Left forelimb (tissue), 1 donor: ENCODE measurements around the gene RIMBP2.
A peak's percentile ranks its signal among the peaks of the same experiment; 100 is the strongest.
"Not testable (repeated sequence)": the region's sequence is repeated elsewhere in the genome, so short reads cannot be mapped to it uniquely, and the experiment has no call there.

Experiments
- DNase-seq: peaks from one replicate; pipeline ENCODE4 v3.0.0-alpha.2; 2018; ENCODE audit warnings: low spot score

Gene RIMBP2, protein sequence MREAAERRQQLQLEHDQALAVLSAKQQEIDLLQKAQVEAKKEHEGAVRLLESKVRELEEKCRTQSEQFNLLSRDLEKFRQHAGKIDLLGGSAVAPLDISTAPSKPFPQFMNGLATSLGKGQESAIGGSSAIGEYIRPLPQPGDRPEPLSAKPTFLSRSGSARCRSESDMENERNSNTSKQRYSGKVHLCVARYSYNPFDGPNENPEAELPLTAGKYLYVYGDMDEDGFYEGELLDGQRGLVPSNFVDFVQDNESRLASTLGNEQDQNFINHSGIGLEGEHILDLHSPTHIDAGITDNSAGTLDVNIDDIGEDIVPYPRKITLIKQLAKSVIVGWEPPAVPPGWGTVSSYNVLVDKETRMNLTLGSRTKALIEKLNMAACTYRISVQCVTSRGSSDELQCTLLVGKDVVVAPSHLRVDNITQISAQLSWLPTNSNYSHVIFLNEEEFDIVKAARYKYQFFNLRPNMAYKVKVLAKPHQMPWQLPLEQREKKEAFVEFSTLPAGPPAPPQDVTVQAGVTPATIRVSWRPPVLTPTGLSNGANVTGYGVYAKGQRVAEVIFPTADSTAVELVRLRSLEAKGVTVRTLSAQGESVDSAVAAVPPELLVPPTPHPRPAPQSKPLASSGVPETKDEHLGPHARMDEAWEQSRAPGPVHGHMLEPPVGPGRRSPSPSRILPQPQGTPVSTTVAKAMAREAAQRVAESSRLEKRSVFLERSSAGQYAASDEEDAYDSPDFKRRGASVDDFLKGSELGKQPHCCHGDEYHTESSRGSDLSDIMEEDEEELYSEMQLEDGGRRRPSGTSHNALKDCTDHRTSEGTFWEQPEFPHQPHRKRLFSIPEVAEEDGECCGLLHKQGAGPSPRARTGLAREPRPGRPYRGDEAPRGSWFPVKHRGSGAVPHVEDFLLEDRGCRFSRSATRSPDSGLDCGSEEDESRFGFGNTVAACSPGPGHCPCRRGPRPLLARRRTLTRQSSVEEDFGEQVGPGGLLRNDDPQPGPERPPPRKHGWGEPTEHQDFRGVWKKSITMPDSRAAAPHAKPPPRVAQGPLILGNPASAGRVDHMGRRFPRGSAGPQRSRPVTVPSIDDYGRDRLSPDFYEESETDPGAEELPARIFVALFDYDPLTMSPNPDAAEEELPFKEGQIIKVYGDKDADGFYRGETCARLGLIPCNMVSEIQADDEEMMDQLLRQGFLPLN (N-terminal part only)

DNA sequence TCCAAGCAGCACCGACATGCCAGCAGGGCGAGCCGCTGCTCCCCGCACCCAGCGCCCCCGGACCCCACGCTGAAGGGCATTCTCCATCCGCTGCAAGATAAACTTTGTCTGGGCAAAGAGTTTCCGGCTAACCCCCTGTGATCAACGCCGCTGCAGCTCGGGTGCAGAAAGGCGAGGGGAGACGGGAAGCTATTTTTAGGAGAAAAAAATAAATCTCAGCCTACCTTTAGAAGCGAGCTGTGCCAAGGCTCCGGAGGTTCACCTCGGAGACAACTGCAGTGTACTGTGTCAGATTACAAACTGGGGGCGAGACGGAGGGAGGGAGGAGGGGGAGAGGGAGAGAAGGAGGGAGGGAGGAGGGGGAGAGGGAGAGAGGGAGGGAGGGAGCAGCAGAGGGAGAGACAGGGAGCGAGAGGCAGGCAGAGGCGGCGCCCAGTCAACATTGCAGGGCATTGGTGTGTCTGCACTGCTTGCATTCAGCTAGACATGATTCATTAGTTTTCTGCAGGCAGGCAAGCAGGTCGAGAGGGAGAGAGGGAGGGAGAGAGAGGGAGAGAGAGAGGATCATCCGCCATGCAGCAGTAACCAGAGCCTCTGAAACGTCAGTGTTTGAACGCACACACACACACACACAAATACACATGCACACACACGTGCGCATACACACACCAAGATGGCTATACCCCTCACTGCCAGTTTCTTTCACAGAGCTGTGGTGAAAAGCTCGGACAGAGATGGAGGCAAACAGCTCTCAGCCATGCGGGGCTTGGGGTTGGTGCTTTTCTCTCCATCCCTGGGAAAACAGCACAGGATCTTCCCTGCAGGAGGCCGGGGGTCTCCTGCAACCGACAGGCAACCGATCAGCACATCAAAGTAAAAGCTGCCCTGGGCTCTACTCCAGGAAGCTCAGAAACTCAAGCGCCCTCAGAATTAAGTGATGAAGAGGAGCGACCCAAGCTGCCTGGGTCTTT is at the start of gene RIMBP2:
Gene RIMBP2, minus strand, starts transcription at position 302 of the 971 bp plus-strand sequence. CDS start 237,286 bp downstream, outside the sequence.
- peak; percentile 59 for DNase-seq

DNA sequence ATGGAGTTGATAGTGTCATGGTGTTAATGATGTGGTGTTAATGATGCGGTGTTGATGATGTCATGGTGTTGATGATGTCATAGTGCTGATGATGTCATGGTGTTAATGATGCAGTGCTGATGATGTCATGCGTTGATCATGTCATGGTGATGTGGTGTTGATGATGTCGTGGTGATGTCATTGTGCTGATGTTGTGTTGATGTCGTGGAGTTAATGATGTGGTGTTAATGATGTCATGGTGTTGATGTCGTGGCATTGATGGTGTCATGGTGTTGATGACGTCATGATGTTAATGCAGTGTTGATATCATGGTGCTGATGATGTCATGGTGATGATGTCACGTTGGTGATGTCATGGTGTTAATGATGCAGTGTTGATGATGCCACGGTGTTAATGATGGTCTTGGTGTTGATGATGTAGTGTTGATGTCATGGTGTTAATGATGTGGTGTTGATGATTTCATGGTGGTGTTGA is 49.1 kb upstream of the RIMBP2 start:
- DNase-seq = no peak

DNA sequence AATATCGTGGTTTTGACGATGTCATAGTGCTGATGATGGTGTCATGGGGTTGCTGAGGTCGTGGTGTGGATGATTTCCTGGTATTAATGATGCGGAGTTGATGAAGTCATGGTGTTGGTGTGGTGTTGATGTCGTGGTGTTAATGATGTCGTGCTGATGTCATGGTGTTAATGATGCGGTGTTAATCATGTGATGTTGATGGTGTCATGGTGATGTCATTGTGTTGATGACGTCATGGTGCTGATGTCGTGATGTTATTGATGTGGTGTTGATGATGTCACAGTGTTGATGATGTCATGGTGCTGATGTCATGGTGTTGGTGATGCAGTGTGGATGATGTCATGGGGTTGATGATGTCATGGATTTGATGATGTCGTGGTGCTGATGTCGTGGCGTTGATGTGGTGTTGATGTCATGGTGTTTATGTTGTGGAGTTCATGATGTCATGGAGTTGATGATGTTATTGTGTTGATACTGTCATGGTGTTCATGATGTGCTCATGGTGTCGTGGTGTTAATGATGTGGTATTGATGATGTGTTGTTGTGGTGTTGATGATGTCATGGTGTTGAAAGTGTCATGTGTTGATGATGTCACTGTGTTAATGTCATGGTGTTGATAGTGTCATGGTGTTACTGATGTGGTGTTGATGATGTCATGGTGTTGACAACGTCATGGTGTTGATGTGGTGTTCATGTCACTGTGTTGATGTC is 48.5 kb upstream of the RIMBP2 start:
- DNase-seq = no peak

DNA sequence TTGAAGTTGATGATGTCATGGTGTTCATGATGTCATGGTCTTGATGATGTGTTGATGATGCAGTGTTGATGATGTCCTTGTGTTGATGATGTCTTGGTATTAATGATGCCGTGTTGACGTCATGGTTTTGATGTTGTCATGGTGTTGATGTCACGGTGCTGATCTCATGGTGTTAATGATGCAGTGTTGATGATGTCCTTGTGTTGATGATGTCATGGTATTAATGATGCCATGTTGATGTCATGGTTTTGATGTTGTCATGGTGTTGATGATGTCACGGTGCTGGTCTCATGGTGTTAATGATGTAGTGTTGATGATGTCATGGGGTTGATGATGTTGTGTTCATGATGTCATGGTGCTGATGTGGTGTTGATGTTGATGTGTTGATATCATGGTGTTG is 48.0 kb upstream of the RIMBP2 start:
- no peak for DNase-seq

DNA sequence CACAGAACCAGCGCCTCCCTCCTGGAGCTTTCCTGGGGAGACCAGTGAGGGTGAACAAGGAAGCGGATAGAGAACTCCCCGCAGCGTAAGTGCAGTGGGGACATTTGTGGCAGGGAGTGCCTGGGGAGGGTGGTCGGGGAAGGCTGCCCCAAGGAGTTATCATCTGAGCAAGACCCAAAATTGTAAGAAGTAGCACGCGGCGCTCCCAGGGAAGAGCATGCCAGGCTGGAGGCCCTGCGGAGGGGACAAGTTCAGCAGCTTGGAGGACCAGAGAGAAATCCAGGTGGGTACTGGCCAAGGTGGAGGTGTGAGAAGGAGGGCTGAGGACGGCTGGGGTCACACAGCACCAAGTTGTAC is 46.2 kb upstream of the RIMBP2 start:
- DNase-seq = no peak

DNA sequence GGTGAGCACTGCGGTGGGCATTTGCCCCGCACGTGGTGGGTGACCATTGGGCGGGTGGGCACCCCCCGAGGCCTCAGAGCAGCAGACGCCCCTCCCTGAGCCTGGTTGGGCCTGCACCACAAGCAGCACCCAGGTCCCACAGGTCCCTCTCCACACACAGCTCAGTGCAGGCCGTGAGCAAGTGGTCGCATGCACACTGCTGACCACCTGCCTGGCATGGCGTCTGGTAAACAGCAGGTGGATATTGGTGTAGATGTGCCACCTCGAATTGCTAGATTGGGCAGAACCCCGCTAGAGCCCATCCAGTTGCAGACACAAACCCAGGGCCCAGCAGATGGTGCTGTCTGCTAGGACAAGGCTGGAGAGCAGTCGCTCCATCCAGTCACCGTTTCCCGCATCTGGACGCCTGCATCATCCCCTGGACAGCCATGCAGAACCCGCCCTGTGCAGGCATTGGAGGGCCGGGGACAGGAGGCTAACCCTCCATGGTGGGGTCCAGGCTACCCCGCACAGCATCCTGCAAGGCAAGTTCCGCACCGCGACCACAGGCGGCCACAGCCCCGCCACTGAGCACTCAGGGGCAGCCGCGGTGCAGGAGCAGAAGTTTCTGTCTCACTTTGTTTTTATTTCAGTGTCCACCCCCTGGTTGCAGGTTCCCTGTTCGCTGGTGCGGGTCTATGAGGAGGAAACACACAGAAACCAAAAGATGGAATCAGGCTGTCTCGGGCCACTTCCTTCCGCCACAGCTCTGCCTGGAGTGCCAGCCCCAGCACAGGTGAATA is 45.6 kb upstream of the RIMBP2 start:
- no peak for DNase-seq

DNA sequence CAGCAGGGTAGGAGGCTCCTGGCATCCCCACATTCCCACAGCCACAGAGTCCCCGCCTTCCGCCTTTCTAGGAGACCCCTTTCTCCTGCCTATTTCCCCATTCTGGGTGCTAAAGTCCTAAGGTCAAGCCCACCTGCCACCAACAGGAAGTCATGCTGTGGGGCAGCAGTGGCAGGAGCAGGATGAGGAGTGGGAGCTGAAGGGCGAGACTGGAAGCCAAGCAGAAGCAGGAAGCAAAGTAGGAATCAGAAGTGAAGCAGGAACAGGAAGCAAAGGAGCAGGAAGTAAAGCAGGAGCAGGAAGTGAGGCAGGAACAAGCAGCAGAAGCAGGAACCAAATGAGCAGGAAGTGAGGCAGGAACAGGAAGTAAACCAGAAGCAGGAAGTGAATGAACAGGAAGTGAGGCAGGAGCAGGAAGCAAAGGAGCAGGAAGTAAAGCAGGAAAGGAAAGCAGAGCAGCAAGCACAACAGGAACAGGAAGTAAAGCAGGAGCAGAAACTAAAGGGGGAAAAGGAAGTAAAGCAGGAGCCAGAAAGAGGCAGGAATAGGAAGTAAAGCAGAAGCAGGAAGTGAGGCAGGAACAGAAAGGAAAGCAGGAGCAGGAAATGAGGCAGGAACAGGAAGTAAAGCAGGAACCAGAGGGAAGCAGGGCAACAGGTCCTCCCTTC is 38.3 kb upstream of the RIMBP2 start:
- no peak for DNase-seq

DNA sequence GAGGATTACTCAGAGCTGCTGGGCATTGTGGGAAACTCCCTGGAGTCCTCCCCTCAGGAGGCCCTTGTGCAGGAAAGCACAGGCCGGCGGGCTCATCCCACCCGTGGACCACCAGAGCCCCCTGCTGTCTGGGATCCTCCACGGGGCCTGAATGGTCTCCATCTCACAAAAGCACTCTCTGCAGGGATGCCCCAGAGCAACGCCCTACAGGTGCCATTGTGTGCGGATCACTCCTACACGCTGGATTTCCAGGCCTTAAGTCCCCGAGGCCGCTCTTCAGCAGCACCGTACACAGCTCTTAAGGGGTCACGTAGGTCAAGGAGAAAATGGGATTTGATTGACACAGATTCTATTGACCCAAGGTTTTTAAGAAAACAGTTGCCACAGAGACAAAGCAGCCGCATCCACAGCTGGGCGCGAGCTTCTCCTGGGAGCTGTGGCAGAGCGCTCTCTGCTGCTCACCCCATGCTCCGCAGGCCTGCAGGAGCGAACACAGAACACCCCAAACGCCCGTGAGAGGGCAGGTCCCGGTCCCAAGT is 36.7 kb upstream of the RIMBP2 start:
- DNase-seq = no peak

DNA sequence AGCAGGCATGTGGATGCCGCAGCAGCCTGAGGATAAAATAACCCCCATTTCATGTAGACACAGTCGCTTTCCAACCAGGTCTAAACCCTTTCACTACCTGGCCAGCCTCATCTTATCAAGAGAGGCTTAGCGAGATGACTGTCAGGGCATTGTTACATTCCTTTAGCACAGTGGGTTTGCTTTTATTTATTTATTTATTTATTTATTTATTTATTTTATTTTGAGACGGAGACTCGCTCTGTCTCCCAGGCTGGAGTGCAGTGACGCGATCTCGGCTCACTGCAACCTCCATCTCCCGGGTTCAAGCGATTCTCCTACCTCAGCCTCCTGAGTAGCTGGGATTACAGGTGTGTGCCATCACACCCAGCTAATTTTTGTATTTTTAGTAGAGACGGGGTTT is 35.9 kb upstream of the RIMBP2 start:
- DNase-seq = not testable (repeated sequence)

DNA sequence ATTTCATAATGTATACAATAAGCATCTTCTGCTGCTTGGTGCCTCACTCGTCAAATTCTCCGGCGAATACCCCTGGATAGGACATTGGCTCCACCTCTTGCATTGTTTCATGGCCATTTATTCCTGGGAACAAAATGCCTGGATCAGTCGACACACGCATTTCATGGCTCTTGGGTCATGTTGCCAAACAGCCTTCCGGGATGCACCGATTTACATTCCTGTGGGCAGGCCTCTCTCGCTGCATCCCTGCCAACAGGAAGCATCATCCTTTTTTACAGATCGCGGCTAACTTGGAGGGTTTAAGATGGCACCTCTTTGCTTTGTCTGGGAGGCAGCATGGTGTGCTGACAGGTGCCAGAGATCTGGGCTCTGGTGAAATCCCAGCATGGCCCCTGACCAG is 32.7 kb upstream of the RIMBP2 start:
- no peak for DNase-seq

DNA sequence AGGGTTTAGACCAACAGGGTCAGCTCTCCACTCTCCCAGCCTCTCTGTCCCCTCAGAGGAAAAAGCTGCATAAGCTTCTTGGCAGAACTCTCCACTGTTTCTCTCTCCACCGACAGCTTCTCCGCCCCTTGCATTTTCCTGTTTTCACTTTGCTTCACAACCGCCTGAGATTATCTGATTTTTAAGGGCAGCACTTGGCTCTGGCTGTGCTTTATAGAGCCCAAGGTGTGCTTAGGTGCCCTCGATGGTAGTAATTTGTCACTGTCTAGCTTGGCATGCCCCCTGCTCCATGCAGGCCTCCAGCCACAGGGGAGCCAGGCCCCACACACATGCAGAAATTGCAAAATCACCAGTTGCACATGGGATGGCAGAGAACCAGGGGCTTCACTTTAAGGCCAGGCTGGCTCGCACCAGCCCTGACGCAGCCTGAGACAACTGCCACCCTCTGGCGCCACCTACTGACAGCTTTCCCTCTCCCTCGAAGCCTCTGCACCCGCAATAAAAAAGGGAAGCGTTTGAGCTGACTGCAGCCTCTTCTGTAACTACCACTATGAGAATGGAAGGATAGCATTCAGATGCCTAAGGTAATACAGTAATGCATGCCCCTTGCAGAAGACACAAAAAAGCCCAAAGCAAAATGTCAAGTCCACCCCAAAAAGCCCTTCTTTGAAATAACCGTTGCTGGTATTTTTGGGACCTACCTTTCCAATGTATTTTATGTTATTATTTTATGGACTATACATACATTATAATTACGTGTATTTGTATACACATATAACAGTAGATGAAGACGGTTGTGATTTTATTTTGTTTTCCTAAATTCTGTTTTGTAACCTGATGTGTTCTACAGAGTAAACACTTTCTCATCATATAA is 32.0 kb upstream of the RIMBP2 start:
- peak; percentile 82 for DNase-seq

DNA sequence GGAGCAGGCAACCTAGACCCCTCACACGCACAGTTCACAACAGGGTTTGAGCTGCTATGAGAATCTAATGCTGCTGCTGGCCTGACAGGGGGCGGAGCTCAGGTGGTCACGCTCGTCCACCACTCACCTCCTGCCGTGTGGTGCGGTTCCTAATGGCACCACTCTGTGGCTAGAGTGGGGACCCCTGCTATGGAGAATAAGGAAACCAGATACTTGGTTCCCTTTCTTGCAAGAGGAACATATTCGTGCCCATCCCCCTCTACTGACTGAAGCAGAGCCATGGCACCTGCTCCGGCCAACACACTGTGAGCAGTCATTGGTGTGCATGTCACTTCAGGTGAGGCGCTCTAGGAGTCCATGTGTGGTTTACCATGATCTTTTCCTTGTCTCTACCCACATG is 30.4 kb upstream of the RIMBP2 start:
- peak; percentile 11 for DNase-seq

DNA sequence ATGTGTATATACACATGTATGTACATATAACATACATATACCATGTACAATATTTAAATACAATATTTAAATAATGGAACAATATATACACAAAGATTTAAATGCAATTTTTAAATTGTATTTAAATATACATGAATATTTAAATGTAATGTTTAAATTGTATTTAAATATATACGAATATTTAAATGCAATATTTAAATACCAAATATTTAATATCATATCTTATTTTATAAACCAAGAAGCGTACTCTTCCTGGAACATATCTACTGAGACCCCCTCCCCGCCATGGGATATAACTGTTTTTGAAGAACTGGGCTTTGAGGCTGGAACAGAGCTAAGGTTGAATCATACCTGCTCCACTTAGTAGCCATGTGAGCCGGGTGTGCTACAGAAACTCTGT is 29.8 kb upstream of the RIMBP2 start:
- no peak for DNase-seq

DNA sequence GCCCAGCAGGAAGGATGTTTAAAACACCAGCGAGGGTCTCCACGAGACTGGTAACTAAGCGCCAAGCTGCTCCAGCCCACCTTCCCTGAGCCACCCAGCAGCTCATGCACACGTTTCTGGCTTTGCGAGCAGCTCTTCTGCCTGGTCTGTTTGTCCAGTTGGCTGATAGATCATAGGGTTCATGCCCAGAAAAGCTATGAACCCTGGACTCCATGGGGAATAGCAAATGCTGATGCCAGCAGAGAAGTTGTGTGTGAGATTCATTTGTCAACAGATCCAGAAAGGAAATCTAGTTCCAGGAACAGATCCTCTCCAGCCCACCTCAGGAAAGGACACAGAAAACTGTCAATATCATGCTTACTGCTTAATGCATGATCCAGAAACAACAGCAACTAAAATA is 28.2 kb upstream of the RIMBP2 start:
- peak; percentile 22 for DNase-seq

DNA sequence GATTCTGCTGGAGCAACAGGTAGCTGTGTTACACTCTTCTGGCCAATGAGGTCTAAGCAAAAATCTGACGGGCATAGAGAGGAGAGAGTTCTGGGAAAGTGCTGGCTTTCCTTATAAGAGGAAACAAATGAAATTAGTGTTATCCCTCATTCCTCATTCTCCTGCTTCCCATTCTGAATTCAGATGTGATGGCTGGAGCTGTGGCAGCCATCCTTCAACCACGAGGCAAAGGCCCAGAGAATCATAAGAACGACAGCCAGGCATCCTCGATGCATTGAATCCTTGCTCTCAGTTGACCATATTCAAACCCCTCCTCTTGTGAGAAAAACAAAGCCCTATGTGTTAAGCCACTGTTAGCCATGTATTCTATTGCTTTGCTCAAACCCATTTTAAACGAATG is 27.5 kb upstream of the RIMBP2 start:
- DNase-seq = no peak

DNA sequence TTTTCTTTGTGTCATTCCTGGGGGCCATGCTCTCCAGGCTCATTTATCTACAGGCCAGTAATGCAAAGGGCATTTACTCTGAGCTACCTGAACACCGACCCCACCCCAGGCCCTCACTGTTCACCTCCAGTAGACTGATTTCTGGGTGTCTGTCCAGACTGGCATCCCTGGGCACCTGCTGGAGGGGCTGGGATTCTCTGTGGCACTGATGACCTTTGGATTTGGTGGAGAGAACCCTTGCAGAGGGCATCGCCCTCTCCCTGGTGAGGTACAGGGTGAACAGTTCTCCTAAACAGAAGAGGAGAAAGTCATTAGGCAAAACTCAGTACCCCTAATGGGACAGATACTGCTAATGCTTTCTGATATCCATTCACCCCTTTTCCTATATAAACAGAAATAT is 27.1 kb upstream of the RIMBP2 start:
- DNase-seq = no peak

DNA sequence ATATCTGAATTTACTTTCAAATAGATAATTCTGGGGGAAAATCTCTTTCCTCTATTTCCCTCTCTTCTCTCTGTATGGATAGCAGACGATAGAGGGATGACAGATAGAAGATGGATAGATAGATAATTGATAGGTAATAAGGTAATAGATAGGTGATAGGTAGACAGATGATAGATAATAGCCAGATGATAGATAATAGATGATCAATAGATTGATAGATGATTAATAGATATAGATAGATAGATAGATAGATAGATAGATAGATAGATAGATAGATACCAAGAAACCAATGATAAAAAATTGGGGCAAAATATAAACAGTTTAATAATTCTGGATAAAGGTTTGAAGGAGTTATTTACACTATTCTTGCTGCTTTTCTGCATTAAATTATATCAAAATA is 26.6 kb upstream of the RIMBP2 start:
- DNase-seq = no peak

DNA sequence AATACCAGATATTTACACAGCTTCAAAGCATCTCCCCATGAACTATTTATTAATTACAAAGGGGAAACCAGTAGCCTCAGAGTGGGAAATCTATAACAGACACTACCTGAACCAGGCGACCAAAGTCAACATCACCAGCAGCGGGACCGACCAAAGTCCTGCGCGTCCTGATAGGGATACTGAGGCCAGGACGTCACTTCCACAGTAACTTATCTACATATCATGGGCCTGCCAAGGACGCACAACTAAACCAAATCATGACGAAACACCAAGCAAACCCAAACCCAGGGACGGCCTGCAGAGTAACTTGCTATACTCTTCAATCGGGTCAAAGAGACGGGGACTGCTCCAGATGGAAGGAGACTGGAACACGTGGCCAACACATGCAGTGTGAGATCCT is 26.0 kb upstream of the RIMBP2 start:
- peak; percentile 31 for DNase-seq
